ACC112 (cell line): ENCODE measurements around the gene DNASE1L2.

ENCODE experiments used
- H2AFZ ChIP-seq: fragments of 200-600 bp; sonication (generic); one replicate; pipeline ENCODE4 v1.6.0; 2017; ENCODE audit warnings: antibody characterized with exemption, low read length; ENCODE audit not compliant: unreplicated experiment
- H3K27ac ChIP-seq: fragments of 200-600 bp; sonication (generic); 2 replicates; pipeline ENCODE4 v1.5.1; 2014; ENCODE audit warnings: low read depth, mild to moderate bottlenecking, antibody characterized with exemption, low read length, moderate library complexity
- H3K27me3 ChIP-seq: fragments of 200-600 bp; sonication (generic); 2 replicates; pipeline ENCODE4 v1.6.1; 2014; ENCODE audit warnings: mild to moderate bottlenecking, antibody characterized with exemption, low read length, moderate library complexity, mixed read lengths; ENCODE audit not compliant: insufficient read depth
- H3K36me3 ChIP-seq: fragments of 200-600 bp; sonication (generic); 2 replicates; pipeline ENCODE4 v1.6.1; 2016; ENCODE audit warnings: mild to moderate bottlenecking, antibody characterized with exemption, low read length, moderate library complexity, mixed read lengths; ENCODE audit not compliant: insufficient read depth
- H3K4me1 ChIP-seq: fragments of 200-600 bp; sonication (generic); one replicate; pipeline ENCODE4 v1.6.1; 2016; ENCODE audit warnings: low read length, mixed read lengths; ENCODE audit not compliant: insufficient read depth, unreplicated experiment, control insufficient read depth
- H3K4me3 ChIP-seq: fragments of 200-600 bp; sonication (generic); 2 replicates; pipeline ENCODE4 v1.5.1; 2014; ENCODE audit warnings: mild to moderate bottlenecking, low read depth, low read length
- H3K79me2 ChIP-seq: fragments of 200-600 bp; sonication (generic); one replicate; pipeline ENCODE4 v1.6.0; 2016; ENCODE audit warnings: low read length; ENCODE audit not compliant: control insufficient read depth, unreplicated experiment, insufficient read depth

Gene DNASE1L2

GRCh38 chr16:2204416-2205103 lies 31.7 kb upstream of the DNASE1L2 start:
- Histone ChIP-seq H3K27me3 (peaks cover 2% of the 10 kb centered on the region; the same call in 1 of the 2 replicates), H3K36me3 (peaks cover 6% of the 10 kb centered on the region; the same call in 1 of the 2 replicates), H3K79me2 (peaks cover 8% of the 10 kb centered on the region), H3K27ac (no peak overlapping the region), H3K4me3 (peak overlapping the region; percentile 100), H2AFZ (peak overlapping the region; percentile 90), H3K4me1 (peaks cover 9% of the 10 kb centered on the region)

- Histone ChIP-seq H3K36me3 (peaks cover 6% of the 10 kb centered on the region; the same call in 1 of the 2 replicates), H3K27ac (peak within 1 kb of the TSS; percentile 88), H3K27me3 (no peaks in the 10 kb centered on the region), H3K4me3 (peak within 1 kb of the TSS; percentile 100), H2AFZ (peak within 1 kb of the TSS; percentile 90), H3K4me1 (peaks cover 9% of the 10 kb centered on the region), H3K79me2 (peaks cover 8% of the 10 kb centered on the region)
Measured at GRCh38 chr16:2205104-2205966, 30.9 kb upstream of the DNASE1L2 start, which contains the start of gene MLST8. TSS of gene MLST8 (plus strand) at chr16:2205454. CDS start at chr16:2206086, 632 bp downstream.

GRCh38 chr16:2205967-2206313 lies 30.3 kb upstream of the DNASE1L2 start:
- H3K4me1 ChIP-seq, result peaks cover 9% of the 10 kb centered on the region
- peak overlapping the region; percentile 100 for H3K4me3 ChIP-seq
- 0 out of 2 replicates have a peak overlapping the region, but pooled peaks have one; percentile 88 for H3K27ac ChIP-seq
- peaks cover 6% of the 10 kb centered on the region; the same call in 1 of the 2 replicates for H3K36me3 ChIP-seq
- H3K27me3 ChIP-seq, result no peaks in the 10 kb centered on the region
- peak overlapping the region; percentile 90 for H2AFZ ChIP-seq
- H3K79me2 ChIP-seq, result peaks cover 8% of the 10 kb centered on the region

GRCh38 chr16:2206420-2206779 lies 29.8 kb upstream of the DNASE1L2 start:
- peak overlapping the region; percentile 100 for H3K4me3 ChIP-seq
- H3K4me1 ChIP-seq, result peaks cover 9% of the 10 kb centered on the region
- peaks cover 6% of the 10 kb centered on the region; the same call in 1 of the 2 replicates for H3K36me3 ChIP-seq
- no peaks in the 10 kb centered on the region for H3K27me3 ChIP-seq
- peaks cover 8% of the 10 kb centered on the region for H3K79me2 ChIP-seq
- no peak overlapping the region for H2AFZ ChIP-seq
- no peak overlapping the region for H3K27ac ChIP-seq

- Histone ChIP-seq H3K27me3 (no peaks in the 10 kb centered on the region), H3K36me3 (peaks cover 6% of the 10 kb centered on the region; the same call in 1 of the 2 replicates), H3K79me2 (peaks cover 8% of the 10 kb centered on the region), H2AFZ (no peak overlapping the region), H3K27ac (no peak overlapping the region), H3K4me1 (peaks cover 9% of the 10 kb centered on the region), H3K4me3 (peak overlapping the region; percentile 100; the same call in 1 of the 2 replicates)
Measured at GRCh38 chr16:2206780-2207433, 29.3 kb upstream of the DNASE1L2 start.

GRCh38 chr16:2207872-2208271 lies 28.4 kb upstream of the DNASE1L2 start:
- no peak overlapping the region for H3K4me3 ChIP-seq
- H3K4me1 ChIP-seq, result peaks cover 17% of the 10 kb centered on the region
- no peak overlapping the region for H2AFZ ChIP-seq
- H3K36me3 ChIP-seq, result peaks cover 10% of the 10 kb centered on the region; the same call in 1 of the 2 replicates
- H3K27me3 ChIP-seq, result no peaks in the 10 kb centered on the region
- no peak overlapping the region for H3K27ac ChIP-seq
- H3K79me2 ChIP-seq, result peaks cover 17% of the 10 kb centered on the region

- H3K36me3 ChIP-seq, result peaks cover 11% of the 10 kb centered on the region; the same call in 1 of the 2 replicates
Measured at GRCh38 chr16:2208308-2208707, 27.9 kb upstream of the DNASE1L2 start.

GRCh38 chr16:2208772-2209171 lies 27.5 kb upstream of the DNASE1L2 start:
- Histone ChIP-seq H3K4me3 (no peak overlapping the region), H2AFZ (no peak overlapping the region), H3K4me1 (peaks cover 24% of the 10 kb centered on the region), H3K27me3 (no peaks in the 10 kb centered on the region), H3K36me3 (peaks cover 11% of the 10 kb centered on the region; the same call in 1 of the 2 replicates), H3K79me2 (peaks cover 26% of the 10 kb centered on the region), H3K27ac (no peak overlapping the region)

More at GRCh38 chr16:2208308-2208707, 27.9 kb upstream of the DNASE1L2 start:
- Histone ChIP-seq H3K4me3 (no peak overlapping the region), H3K4me1 (peaks cover 22% of the 10 kb centered on the region), H2AFZ (no peak overlapping the region), H3K27ac (no peak overlapping the region), H3K27me3 (no peaks in the 10 kb centered on the region), H3K79me2 (peaks cover 21% of the 10 kb centered on the region)

GRCh38 chr16:2209258-2210008 lies 26.8 kb upstream of the DNASE1L2 start:
- no peaks in the 10 kb centered on the region for H3K27me3 ChIP-seq
- H3K79me2 ChIP-seq, result peaks cover 32% of the 10 kb centered on the region
- H3K36me3 ChIP-seq, result peaks cover 11% of the 10 kb centered on the region; the same call in 1 of the 2 replicates

GRCh38 chr16:2210009-2210332 lies 26.3 kb upstream of the DNASE1L2 start:
- Histone ChIP-seq H3K79me2 (peaks cover 33% of the 10 kb centered on the region), H3K27ac (no peak overlapping the region), H2AFZ (no peak overlapping the region), H3K4me1 (peaks cover 24% of the 10 kb centered on the region), H3K27me3 (no peaks in the 10 kb centered on the region), H3K36me3 (peaks cover 11% of the 10 kb centered on the region; the same call in 1 of the 2 replicates), H3K4me3 (no peak overlapping the region)

More at GRCh38 chr16:2209258-2210008, 26.8 kb upstream of the DNASE1L2 start:
- H3K4me3 ChIP-seq, result no peak overlapping the region
- no peak overlapping the region for H2AFZ ChIP-seq
- no peak overlapping the region for H3K27ac ChIP-seq
- H3K4me1 ChIP-seq, result peaks cover 24% of the 10 kb centered on the region
